ENCODE results near the gene RASL10A.

The RASL10A gene

GRCh38 chr22:29337631-29338284, 22.3 kb upstream of the RASL10A start:
- DNase-seq: no peak

GRCh38 chr22:29336751-29337490, 21.4 kb upstream of the RASL10A start:
- no peak for DNase-seq

GRCh38 chr22:29335656-29336055, 20.2 kb upstream of the RASL10A start:
- DNase-seq: no peak

GRCh38 chr22:29334696-29335344, 19.3 kb upstream of the RASL10A start:
- no peak for DNase-seq

- DNase-seq: no peak
These were observed 18.7 kb upstream of the RASL10A start for GRCh38 chr22:29334148-29334547.

GRCh38 chr22:29332886-29333496, 17.5 kb upstream of the RASL10A start:
- DNase-seq: no peak

GRCh38 chr22:29331658-29332300, 16.3 kb upstream of the RASL10A start:
- no peak for DNase-seq

GRCh38 chr22:29331213-29331612, 15.7 kb upstream of the RASL10A start:
- no peak for DNase-seq

- no peak for DNase-seq
These were observed 15.3 kb upstream of the RASL10A start for GRCh38 chr22:29330753-29331152.

- DNase-seq: no peak
These were observed 14.8 kb upstream of the RASL10A start for GRCh38 chr22:29330291-29330690.

- DNase-seq: no peak
These were observed 14.1 kb upstream of the RASL10A start for GRCh38 chr22:29329581-29329980.

- DNase-seq: no peak
These were observed 13.3 kb upstream of the RASL10A start for GRCh38 chr22:29328566-29329500.

- no peak for DNase-seq
These were observed 12.6 kb upstream of the RASL10A start for GRCh38 chr22:29328055-29328454.

GRCh38 chr22:29327089-29327764, 11.7 kb upstream of the RASL10A start:
- no peak for DNase-seq

GRCh38 chr22:29326481-29326880, 11.0 kb upstream of the RASL10A start:
- DNase-seq: no peak

- DNase-seq: no peak
These were observed 10.4 kb upstream of the RASL10A start for GRCh38 chr22:29325785-29326315.

GRCh38 chr22:29325356-29325755, 9.9 kb upstream of the RASL10A start:
- DNase-seq: no peak

GRCh38 chr22:29323641-29324040, 8.1 kb upstream of the RASL10A start:
- no peak for DNase-seq

- no peak for DNase-seq
These were observed 5.0 kb upstream of the RASL10A start for GRCh38 chr22:29320546-29320945.

- DNase-seq: no peak
These were observed 3.6 kb upstream of the RASL10A start for GRCh38 chr22:29319072-29319471.

GRCh38 chr22:29317827-29318454, 2.4 kb upstream of the RASL10A start:
- DNase-seq: no peak
